ENCODE results near the gene CACNA1S.

CACNA1S gene

DNA sequence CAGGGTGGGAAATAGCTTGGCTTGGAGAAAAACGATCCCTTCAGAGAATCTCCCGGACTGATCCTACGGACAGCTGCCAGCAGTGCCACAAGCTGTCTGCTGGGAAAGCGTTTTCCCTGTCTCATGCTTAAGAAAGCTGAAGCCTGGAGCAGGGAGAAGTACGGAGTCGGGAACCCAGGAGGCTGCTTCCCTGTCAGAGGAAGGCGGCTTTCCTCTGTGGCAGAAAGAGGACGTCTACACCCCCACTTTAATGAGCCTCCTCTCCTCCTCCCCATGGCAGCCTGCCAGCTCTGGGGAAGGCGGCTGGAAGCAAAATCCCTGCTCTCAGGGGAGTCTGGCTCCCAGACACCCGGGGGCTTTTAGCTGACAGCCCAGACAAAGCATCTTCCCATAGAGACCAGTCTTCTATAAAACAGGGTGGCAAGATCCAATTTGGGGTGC, 96.0 kb downstream of the CACNA1S start:
- no peaks in the 10 kb centered on the region for H3K27me3 ChIP-seq (ENCODE audit: insufficient read depth, low read length)
- H3K9ac ChIP-seq (ENCODE audit: low read length): no peak overlapping the region
- no peaks in the 10 kb centered on the region for H3K9me3 ChIP-seq (ENCODE audit: low read length)
- H3K4me2 ChIP-seq (ENCODE audit: low read length): no peak overlapping the region
- 0 out of 2 replicates have a peak, but pooled peaks cover 6% of the 10 kb centered on the region for H3F3A ChIP-seq (ENCODE audit: insufficient read depth, low read length)
- no peaks in the 10 kb centered on the region for H4K20me1 ChIP-seq (ENCODE audit: insufficient read depth, low read length)
- no peak overlapping the region for H2AFZ ChIP-seq (ENCODE audit: low read length)
- no peak overlapping the region for H3K27ac ChIP-seq (ENCODE audit: low read depth, low read length, poor library complexity, severe bottlenecking)
- H3K79me2 ChIP-seq (ENCODE audit: insufficient read depth, low read length): no peaks in the 10 kb centered on the region
- H3K4me1 ChIP-seq (ENCODE audit: insufficient read depth, low read length, severe bottlenecking): peaks cover 29% of the 10 kb centered on the region
- no peaks in the 10 kb centered on the region for H3K9me2 ChIP-seq (ENCODE audit: low read depth, low read length)
- TF ChIP-seq, protein P1, sequence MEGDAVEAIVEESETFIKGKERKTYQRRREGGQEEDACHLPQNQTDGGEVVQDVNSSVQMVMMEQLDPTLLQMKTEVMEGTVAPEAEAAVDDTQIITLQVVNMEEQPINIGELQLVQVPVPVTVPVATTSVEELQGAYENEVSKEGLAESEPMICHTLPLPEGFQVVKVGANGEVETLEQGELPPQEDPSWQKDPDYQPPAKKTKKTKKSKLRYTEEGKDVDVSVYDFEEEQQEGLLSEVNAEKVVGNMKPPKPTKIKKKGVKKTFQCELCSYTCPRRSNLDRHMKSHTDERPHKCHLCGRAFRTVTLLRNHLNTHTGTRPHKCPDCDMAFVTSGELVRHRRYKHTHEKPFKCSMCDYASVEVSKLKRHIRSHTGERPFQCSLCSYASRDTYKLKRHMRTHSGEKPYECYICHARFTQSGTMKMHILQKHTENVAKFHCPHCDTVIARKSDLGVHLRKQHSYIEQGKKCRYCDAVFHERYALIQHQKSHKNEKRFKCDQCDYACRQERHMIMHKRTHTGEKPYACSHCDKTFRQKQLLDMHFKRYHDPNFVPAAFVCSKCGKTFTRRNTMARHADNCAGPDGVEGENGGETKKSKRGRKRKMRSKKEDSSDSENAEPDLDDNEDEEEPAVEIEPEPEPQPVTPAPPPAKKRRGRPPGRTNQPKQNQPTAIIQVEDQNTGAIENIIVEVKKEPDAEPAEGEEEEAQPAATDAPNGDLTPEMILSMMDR (IDR thresholded peaks at IDR 0.05; ENCODE audit: low read length): no peak
- TF ChIP-seq EZH2 (IDR thresholded peaks at IDR 0.05; ENCODE audit: borderline replicate concordance, low read length): no peak
- H3K4me3 ChIP-seq (ENCODE audit: low read depth, low read length, poor library complexity, severe bottlenecking): no peak overlapping the region
- H3K36me3 ChIP-seq (ENCODE audit: insufficient read depth, low read length): no peaks in the 10 kb centered on the region

DNA sequence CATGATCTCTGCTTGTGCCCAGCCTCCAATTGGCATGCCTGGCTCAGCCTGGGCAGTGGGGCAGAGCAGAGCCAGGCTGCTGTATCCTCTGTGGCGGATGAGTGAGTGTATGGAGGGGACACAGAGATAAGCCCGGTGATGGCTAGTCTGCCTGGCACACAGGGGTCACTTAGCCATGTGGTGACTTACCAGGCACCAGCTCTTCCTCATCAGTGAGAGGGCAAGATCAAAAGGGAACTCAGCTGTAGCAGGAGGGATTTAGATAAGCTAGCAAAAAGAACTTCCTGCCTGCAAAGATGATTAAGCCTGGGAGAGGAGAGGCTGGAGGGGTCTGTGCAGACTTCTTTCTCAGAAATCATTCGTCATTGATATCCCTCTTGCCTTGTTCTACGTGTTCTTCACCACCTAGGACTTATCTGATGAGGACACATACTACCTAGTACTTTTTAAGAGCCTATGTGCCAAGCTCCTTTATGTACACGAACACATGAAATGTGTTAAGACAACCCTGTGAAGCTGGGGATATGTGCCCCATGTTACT, 96.6 kb downstream of the CACNA1S start:
- no peaks in the 10 kb centered on the region for H3K9me2 ChIP-seq (ENCODE audit: low read depth, low read length)
- 0 out of 2 replicates have a peak, but pooled peaks cover 3% of the 10 kb centered on the region for H3F3A ChIP-seq (ENCODE audit: insufficient read depth, low read length)
- H3K9me3 ChIP-seq (ENCODE audit: low read length): no peaks in the 10 kb centered on the region
- H3K27me3 ChIP-seq (ENCODE audit: insufficient read depth, low read length): no peaks in the 10 kb centered on the region
- H2AFZ ChIP-seq (ENCODE audit: low read length): no peak overlapping the region
- H3K9ac ChIP-seq (ENCODE audit: low read length): no peak overlapping the region
- H4K20me1 ChIP-seq (ENCODE audit: insufficient read depth, low read length): no peaks in the 10 kb centered on the region
- peaks cover 22% of the 10 kb centered on the region for H3K4me1 ChIP-seq (ENCODE audit: insufficient read depth, low read length, severe bottlenecking)
- no peaks in the 10 kb centered on the region for H3K36me3 ChIP-seq (ENCODE audit: insufficient read depth, low read length)
- H3K79me2 ChIP-seq (ENCODE audit: insufficient read depth, low read length): no peaks in the 10 kb centered on the region
- no peak overlapping the region for H3K4me3 ChIP-seq (ENCODE audit: low read depth, low read length, poor library complexity, severe bottlenecking)
- H3K4me2 ChIP-seq (ENCODE audit: low read length): no peak overlapping the region
- no peak for TF ChIP-seq EZH2 (IDR thresholded peaks at IDR 0.05; ENCODE audit: borderline replicate concordance, low read length)
- TF ChIP-seq, protein P1 (IDR thresholded peaks at IDR 0.05; ENCODE audit: low read length): no peak
- H3K27ac ChIP-seq (ENCODE audit: low read depth, low read length, poor library complexity, severe bottlenecking): no peak overlapping the region

DNA sequence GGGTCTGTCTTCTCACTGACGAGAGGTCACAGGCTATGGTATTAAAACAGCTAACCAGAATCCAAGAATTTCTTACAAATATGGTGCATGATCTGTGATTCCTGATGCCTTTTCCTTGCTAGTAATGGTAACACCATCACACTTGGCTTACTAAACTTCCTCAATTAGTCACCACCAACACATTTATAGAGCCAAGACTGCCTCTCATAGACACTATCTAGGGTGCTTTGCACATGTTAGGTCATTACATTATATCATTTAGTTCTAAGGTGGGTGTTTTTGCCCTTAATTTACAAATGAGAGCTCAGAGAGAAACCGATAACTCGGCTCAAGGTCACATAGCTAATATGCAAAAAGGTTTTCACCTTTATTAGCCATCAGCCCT, 97.4 kb downstream of the CACNA1S start:
- Histone ChIP-seq H3K79me2 (ENCODE audit: insufficient read depth, low read length) (no peaks in the 10 kb centered on the region), H3K36me3 (ENCODE audit: insufficient read depth, low read length) (no peaks in the 10 kb centered on the region), H3K27ac (ENCODE audit: low read depth, low read length, poor library complexity, severe bottlenecking) (no peak overlapping the region), H3F3A (ENCODE audit: insufficient read depth, low read length) (no peaks in the 10 kb centered on the region), H3K9me2 (ENCODE audit: low read depth, low read length) (no peaks in the 10 kb centered on the region), H3K4me3 (ENCODE audit: low read depth, low read length, poor library complexity, severe bottlenecking) (no peak overlapping the region), H3K4me2 (ENCODE audit: low read length) (no peak overlapping the region), H4K20me1 (ENCODE audit: insufficient read depth, low read length) (no peaks in the 10 kb centered on the region), H2AFZ (ENCODE audit: low read length) (no peak overlapping the region), H3K27me3 (ENCODE audit: insufficient read depth, low read length) (no peaks in the 10 kb centered on the region), H3K4me1 (ENCODE audit: insufficient read depth, low read length, severe bottlenecking) (peaks cover 14% of the 10 kb centered on the region), H3K9me3 (ENCODE audit: low read length) (no peaks in the 10 kb centered on the region), H3K9ac (ENCODE audit: low read length) (no peak overlapping the region)
- TF ChIP-seq, protein P1 (IDR thresholded peaks at IDR 0.05; ENCODE audit: low read length): no peak
- no peak for TF ChIP-seq EZH2 (IDR thresholded peaks at IDR 0.05; ENCODE audit: borderline replicate concordance, low read length)
